Inflammatory macrophage treated with lipopolysaccharide for 4 hours (primary cell): Measurements from ENCODE around the gene VAV2.
A peak's percentile ranks its signal among the peaks of the same experiment; 100 is the strongest.

Experiments used
- DNase-seq: peaks from one replicate; pipeline ENCODE4 v3.0.0-alpha.2; 2020

Gene VAV2

GRCh38 chr9:133991964-133992779 is at the start of gene VAV2:
Gene VAV2 (minus strand): TSS chr9:133992324. CDS start chr9:133992278, 46 bp downstream.
- peak; percentile 55 for DNase-seq

- no peak for DNase-seq
Observed at GRCh38 chr9:134041649-134041962, 49.5 kb upstream of the VAV2 start.

- DNase-seq, result no peak
Observed at GRCh38 chr9:134040781-134041648, 48.9 kb upstream of the VAV2 start.

GRCh38 chr9:134040176-134040565 is 48.0 kb upstream of the VAV2 start:
- no peak for DNase-seq

- DNase-seq, result no peak
Observed at GRCh38 chr9:134039386-134040175, 47.5 kb upstream of the VAV2 start.

GRCh38 chr9:134037641-134038040 is 45.5 kb upstream of the VAV2 start:
- DNase-seq, result no peak

GRCh38 chr9:134036130-134036529 is 44.0 kb upstream of the VAV2 start:
- DNase-seq, result no peak

- DNase-seq, result no peak
Observed at GRCh38 chr9:134035041-134036039, 43.2 kb upstream of the VAV2 start.

GRCh38 chr9:134034215-134035040 is 42.3 kb upstream of the VAV2 start:
- no peak for DNase-seq

- no peak for DNase-seq
Observed at GRCh38 chr9:134033516-134034214, 41.5 kb upstream of the VAV2 start.

- no peak for DNase-seq
Observed at GRCh38 chr9:134032456-134033222, 40.5 kb upstream of the VAV2 start.

GRCh38 chr9:134031783-134032182 is 39.7 kb upstream of the VAV2 start:
- DNase-seq, result no peak

GRCh38 chr9:134030821-134031470 is 38.8 kb upstream of the VAV2 start:
- DNase-seq, result no peak

GRCh38 chr9:134029248-134030226 is 37.4 kb upstream of the VAV2 start:
- no peak for DNase-seq

GRCh38 chr9:134028575-134029247 is 36.6 kb upstream of the VAV2 start:
- DNase-seq, result no peak

- DNase-seq, result no peak
Observed at GRCh38 chr9:134028076-134028475, 36.0 kb upstream of the VAV2 start.

GRCh38 chr9:134027561-134027960 is 35.4 kb upstream of the VAV2 start:
- DNase-seq, result no peak
